Measurements from ENCODE around the gene PLEKHH2. TPM values are rescaled to one million over a fixed set of nuclear protein-coding genes. Genes with fewer than 3 reads are reported as not detected.
"Not testable (repeated sequence)": the region's sequence is repeated elsewhere in the genome, so short reads cannot be mapped to it uniquely, and the experiment has no call there.

The PLEKHH2 gene
- total RNA-seq, 2 donors from 2014 or later, result 0.26 TPM; not detected in 1

DNA sequence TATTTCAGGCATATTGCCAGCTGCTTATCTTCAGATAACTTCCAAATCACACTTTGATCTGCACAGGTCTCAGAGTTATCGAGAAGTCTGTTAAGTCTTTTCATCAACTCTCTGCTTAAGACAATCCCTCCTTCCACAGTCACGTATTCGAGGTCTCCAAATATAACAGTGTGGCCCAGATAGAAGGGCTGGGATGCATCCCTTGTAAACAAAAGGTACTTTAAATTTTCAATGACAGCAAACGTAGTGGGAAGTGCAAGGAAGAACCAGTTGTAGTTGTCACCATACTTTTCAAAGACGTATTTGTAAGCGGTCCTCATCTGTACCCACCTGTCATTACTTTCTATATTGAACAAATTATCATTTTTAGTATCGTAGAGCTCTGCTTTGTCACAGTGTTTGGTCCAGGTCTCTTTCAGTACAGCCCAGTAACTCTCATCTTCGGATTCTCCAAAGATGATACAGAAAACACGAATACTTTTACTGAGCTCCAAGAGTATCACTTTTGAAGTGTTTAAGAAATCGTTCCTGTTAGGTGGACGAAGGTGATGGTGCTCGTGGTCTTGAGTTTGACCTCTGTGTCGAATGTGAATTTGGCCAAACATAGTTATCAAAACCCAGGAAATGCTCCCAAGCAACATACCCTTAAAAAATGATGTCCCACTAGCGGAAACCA lies 38.7 kb downstream of the PLEKHH2 start:
- Mint-ChIP-seq H3K27me3 (peaks cover 19 to 35% of the 10 kb centered on the region in 2 donors), H3K4me1 (ENCODE audit: low read depth in 2 of 2) (peaks cover 3 to 7% of the 10 kb centered on the region in 2 donors), H3K4me3 (peak overlapping the region; percentile 32), H3K36me3 (no peaks in the 10 kb centered on the region), H3K27ac (no peak overlapping the region), H3K9me3 (no peaks in the 10 kb centered on the region)
- ATAC-seq, result no peak
- no peak for DNase-seq (ENCODE audit: low spot score)

DNA sequence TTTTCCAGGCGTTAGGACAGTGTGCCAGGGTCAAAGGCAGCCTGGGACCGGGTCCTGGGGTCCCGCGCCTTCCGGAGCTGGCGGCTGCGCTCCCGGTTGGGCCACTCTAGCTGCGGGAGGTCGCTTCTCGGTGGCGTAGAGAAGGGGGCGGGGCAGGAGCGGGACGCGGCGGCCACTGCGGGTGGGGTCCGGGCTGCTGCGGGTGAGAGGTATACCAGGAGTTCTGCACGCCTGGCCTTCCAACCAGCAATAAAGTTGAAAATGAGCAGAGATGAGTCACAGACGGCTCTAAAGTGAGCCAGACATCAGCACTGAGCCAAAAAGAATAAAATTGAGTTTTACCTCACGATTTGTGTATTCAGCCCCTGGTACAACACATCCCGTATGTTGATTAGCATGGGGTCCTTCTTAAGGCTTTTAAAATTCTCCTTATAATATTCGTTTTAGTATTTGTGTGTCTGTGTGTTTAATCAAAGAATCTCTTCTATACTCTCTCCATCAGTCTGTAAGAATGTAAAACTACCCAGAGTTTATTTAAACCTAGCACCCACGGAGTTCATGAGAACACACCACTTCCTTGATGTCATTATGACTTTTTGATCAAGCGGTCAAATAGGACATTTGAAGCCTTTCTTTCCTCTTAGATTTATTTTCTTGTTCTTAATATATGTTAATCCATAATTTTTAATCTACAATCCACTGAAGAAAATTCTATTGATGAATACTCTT lies 39.4 kb downstream of the PLEKHH2 start, which contains the start of gene C1GALT1C1L:
C1GALT1C1L (minus strand) TSS at position 108 of the 729 bp plus-strand sequence; CDS start at position 1, 107 bp downstream.
- H3K36me3 Mint-ChIP-seq, result no peaks in the 10 kb centered on the region
- DNase-seq (ENCODE audit: low spot score), result no peak
- peak; percentile 43 to 52 for ATAC-seq
- no peak within 1 kb of the TSS for H3K27ac Mint-ChIP-seq
- H3K9me3 Mint-ChIP-seq, result no peaks in the 10 kb centered on the region
- H3K4me1 Mint-ChIP-seq (ENCODE audit: low read depth in 2 of 2), result peaks cover 3 to 7% of the 10 kb centered on the region in 2 donors
- peak within 1 kb of the TSS; percentile 55 for H3K4me3 Mint-ChIP-seq
- peaks cover 24 to 40% of the 10 kb centered on the region in 2 donors for H3K27me3 Mint-ChIP-seq

DNA sequence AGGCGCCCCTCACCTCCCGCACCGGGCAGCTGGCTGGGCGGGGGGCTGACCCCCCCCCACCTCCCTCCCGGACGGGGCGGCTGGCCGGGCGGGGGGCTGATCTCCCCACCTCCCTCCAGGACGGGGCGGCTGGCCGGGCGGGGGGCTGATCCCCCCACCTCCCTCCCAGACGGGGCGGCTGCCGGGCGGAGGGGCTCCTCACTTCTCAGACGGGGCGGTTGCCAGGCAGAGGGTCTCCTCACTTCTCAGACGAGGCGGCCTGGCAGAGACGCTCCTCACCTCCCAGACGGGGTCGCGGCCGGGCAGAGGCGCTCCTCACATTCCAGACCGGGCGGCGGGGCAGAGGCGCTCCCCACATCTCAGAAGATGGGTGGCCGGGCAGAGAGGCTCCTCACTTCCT lies 40.7 kb downstream of the PLEKHH2 start:
- not testable (repeated sequence) for H3K27ac Mint-ChIP-seq; H3K9me3 Mint-ChIP-seq; DNase-seq (ENCODE audit: low spot score); ATAC-seq; H3K4me1 Mint-ChIP-seq (ENCODE audit: low read depth in 2 of 2); H3K36me3 Mint-ChIP-seq; H3K4me3 Mint-ChIP-seq
- H3K27me3 Mint-ChIP-seq, result peaks cover 17 to 38% of the 10 kb centered on the region in 2 donors

DNA sequence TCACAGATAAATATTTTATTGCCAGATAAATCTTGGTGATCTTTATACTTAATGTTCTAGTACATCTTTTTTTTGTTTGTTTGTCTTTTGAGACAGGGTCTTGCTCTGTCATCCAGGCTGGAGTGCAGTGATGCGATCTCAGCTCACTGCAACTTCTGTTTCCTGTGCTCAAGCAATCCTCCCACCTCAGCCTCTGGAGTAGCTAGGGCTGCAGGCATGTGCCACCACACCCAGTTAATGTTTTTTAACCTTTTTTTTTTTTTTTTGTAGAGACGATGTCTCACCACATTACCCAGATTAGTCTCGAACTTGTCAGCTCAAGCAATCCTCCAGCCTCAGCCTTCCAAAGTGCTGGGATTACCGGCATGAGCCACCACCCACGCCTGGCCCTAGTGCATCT lies 48.3 kb downstream of the PLEKHH2 start:
- H3K4me3 Mint-ChIP-seq, result no peak overlapping the region
- H3K4me1 Mint-ChIP-seq (ENCODE audit: low read depth in 2 of 2), result no peaks in the 10 kb centered on the region
- no peaks in the 10 kb centered on the region for H3K36me3 Mint-ChIP-seq
- H3K9me3 Mint-ChIP-seq, result no peaks in the 10 kb centered on the region
- H3K27ac Mint-ChIP-seq, result no peak overlapping the region
- no peak for ATAC-seq
- no peak for DNase-seq (ENCODE audit: low spot score)
- peaks cover 23 to 66% of the 10 kb centered on the region in 2 donors for H3K27me3 Mint-ChIP-seq

DNA sequence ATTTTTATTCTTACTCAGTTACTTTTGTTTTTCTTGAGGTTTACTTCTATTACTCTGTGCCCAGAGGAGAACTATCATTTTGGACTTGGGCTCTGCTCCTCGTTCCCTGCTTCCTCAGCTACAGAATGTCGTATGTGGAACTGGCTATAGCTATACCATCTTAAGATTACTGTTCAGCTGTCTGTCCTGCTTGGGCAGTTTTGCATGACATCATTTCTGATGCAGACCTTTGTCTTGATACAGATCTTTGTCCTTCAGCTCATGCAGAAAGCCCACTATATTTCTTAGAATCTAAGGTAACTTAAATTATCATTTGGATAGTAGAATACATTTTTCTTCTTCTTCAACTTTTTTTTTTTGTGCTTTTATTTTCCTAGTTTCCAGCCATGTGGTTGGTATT lies 52.9 kb downstream of the PLEKHH2 start:
- H3K27me3 Mint-ChIP-seq, result peaks cover 10 to 56% of the 10 kb centered on the region in 2 donors
- no peak for ATAC-seq
- no peaks in the 10 kb centered on the region for H3K9me3 Mint-ChIP-seq
- H3K4me1 Mint-ChIP-seq (ENCODE audit: low read depth in 2 of 2), result no peaks in the 10 kb centered on the region
- no peaks in the 10 kb centered on the region for H3K36me3 Mint-ChIP-seq
- H3K27ac Mint-ChIP-seq, result no peak overlapping the region
- DNase-seq (ENCODE audit: low spot score), result no peak
- no peak overlapping the region for H3K4me3 Mint-ChIP-seq

DNA sequence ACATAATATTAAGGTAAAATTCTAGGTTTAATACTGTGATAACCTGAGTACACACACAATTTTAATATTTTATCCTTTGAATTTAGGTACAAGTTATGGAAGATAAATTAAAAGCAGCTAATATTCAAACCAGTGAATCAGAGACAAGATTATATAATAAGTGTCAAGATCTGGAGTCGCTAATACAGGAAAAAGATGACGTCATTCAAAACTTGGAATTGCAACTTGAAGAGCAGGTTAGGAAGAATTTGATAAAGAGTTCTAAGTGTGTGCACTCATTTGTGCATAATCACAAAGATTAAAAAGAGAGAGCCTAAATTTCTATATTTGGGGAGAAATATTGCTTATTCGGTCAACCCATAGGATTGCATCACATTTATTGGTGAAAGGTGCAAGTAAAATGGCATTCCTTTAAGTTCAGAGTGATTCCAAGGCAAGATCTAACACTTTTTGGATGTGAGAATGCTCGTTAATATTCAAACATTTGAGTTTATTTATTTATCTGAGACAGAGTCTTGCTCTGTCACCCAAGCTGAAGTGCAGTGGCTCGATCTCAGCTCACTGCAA lies 55.5 kb downstream of the PLEKHH2 start:
- Mint-ChIP-seq H3K27me3 (peaks cover 8 to 41% of the 10 kb centered on the region in 2 donors), H3K4me1 (ENCODE audit: low read depth in 2 of 2) (no peaks in the 10 kb centered on the region), H3K9me3 (no peaks in the 10 kb centered on the region), H3K4me3 (no peak overlapping the region), H3K27ac (no peak overlapping the region), H3K36me3 (no peaks in the 10 kb centered on the region)
- ATAC-seq (no peak), DNase-seq (ENCODE audit: low spot score) (no peak)

DNA sequence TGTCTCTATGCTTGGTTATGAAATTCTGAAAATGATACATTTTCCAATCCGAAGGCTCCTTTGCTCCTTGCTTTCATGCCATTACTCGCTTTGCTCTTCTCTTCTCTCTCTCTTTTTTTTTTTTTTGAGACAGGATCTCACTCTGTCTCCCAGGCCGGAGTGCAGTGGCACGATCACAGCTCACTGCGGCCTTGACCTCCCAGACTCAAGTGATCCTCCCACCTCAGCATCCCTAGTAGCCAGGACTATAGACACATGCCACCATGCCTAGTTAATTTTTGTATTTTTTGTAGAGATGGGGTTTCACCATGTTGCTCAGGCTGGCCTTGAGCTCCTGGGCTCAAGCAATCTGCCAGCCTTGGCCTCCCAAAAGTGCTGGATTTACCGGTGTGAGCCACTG lies 61.1 kb downstream of the PLEKHH2 start:
- H3K36me3 Mint-ChIP-seq; H3K4me1 Mint-ChIP-seq (ENCODE audit: low read depth in 2 of 2); H3K4me3 Mint-ChIP-seq; DNase-seq (ENCODE audit: low spot score); H3K9me3 Mint-ChIP-seq; H3K27ac Mint-ChIP-seq; ATAC-seq: not testable (repeated sequence)
- H3K27me3 Mint-ChIP-seq, result peaks cover 21 to 27% of the 10 kb centered on the region in 2 donors

DNA sequence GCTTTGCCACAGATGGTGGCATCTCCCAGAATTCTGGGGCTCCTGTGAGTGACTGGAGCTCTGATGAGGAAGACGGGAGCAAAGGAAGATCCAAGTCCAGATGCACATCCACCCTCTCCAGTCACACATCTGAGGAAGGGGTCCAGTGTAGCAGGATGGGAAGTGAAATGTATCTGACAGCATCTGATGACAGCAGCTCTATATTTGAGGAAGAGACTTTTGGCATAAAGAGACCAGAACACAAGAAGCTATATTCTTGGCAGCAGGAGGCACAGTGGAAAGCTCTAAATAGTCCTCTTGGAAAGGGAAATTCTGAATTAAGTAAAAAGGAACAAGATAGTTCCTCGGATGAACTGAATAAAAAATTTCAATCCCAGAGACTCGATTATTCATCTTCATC lies 62.7 kb downstream of the PLEKHH2 start:
- no peak overlapping the region for H3K27ac Mint-ChIP-seq
- no peak for DNase-seq (ENCODE audit: low spot score)
- no peak overlapping the region for H3K4me3 Mint-ChIP-seq
- no peaks in the 10 kb centered on the region for H3K36me3 Mint-ChIP-seq
- H3K27me3 Mint-ChIP-seq, result peaks cover 22 to 29% of the 10 kb centered on the region in 2 donors
- ATAC-seq, result no peak
- H3K4me1 Mint-ChIP-seq (ENCODE audit: low read depth in 2 of 2), result no peaks in the 10 kb centered on the region
- no peaks in the 10 kb centered on the region for H3K9me3 Mint-ChIP-seq

DNA sequence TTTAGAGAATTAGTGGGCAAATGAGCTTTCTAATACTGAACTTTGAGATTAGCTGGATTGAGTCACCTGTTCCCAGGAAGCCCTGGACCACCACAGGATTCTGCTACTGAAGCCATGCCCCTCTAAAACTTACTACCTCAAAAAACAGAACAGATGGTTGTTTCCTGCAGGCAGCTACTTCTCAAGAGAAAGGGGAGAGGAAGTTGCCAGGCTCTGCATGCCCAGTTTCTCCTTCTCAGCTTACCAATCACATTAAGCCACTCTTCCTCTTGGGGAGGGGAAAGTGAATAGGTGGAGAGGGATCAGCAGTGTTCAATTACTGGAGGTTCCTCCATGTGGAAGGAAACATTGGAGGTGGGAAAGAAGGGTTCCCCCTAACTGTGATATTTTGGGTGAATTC lies 64.1 kb downstream of the PLEKHH2 start:
- Mint-ChIP-seq H3K27me3 (peaks cover 22 to 27% of the 10 kb centered on the region in 2 donors), H3K9me3 (no peaks in the 10 kb centered on the region), H3K4me3 (no peak overlapping the region), H3K4me1 (ENCODE audit: low read depth in 2 of 2) (no peaks in the 10 kb centered on the region), H3K36me3 (no peaks in the 10 kb centered on the region), H3K27ac (no peak overlapping the region)
- ATAC-seq (no peak), DNase-seq (ENCODE audit: low spot score) (no peak)

DNA sequence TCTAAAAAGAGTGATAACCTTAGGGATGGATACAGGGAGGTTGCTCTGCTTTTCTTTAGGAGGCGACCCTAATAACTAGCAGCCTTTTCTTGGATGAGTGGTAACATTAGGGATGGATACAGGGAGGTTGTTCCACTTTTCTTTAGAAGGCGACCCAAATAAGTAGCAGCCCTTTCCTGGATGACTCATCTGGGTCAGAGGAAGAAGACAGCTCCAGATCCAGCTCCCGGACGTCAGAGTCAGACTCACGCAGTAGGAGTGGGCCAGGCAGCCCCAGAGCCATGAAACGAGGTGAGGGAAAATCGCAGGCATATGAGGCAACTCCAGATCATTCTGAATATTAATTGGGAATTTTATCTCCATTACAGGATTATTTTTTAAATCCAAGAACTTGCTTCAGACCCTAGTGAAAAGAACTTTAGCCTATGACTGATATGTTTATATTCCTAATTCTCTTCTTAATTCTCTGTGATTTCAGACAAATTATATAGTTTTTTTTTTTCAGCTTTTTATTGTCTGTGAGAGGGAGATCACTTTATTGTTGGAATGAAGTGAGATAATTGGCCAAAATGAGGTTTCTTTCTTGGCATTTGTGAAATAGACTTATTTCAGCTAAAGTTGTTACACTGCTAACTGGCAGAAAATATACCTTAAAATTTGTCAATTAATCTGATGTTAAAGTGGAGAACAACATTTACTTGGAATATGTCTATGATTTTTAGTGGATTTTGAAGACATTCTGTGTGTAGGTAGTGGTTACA lies 70.4 kb downstream of the PLEKHH2 start:
- Mint-ChIP-seq H3K36me3 (no peaks in the 10 kb centered on the region), H3K27me3 (peaks cover 15 to 40% of the 10 kb centered on the region in 2 donors), H3K4me3 (no peak overlapping the region), H3K4me1 (ENCODE audit: low read depth in 2 of 2) (no peaks in the 10 kb centered on the region), H3K27ac (no peak overlapping the region), H3K9me3 (no peaks in the 10 kb centered on the region)
- ATAC-seq (no peak), DNase-seq (ENCODE audit: low spot score) (no peak)

DNA sequence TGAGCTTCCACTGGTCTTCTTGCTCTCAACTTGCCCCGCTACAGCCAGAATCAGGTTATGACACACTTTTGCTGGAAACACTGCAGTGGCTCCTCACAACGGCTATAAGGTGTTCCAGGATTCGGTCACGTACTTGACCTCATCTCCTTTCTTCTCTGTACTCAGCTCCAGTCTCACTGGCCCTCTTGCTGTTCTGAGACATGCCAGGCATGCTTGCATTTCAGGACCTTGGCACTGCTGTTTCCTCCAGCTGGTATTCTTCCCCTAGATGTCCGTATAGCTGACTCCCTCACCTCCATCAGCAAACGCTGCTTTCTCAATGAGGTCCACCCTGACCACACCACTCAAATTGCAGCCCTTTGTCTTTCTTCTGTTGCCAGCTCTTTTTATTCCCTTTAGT lies 71.1 kb downstream of the PLEKHH2 start:
- no peaks in the 10 kb centered on the region for H3K36me3 Mint-ChIP-seq
- no peak for DNase-seq (ENCODE audit: low spot score)
- no peaks in the 10 kb centered on the region for H3K4me1 Mint-ChIP-seq (ENCODE audit: low read depth in 2 of 2)
- H3K9me3 Mint-ChIP-seq, result no peaks in the 10 kb centered on the region
- no peak for ATAC-seq
- H3K4me3 Mint-ChIP-seq, result no peak overlapping the region
- H3K27me3 Mint-ChIP-seq, result peaks cover 11 to 39% of the 10 kb centered on the region in 2 donors
- H3K27ac Mint-ChIP-seq, result no peak overlapping the region

DNA sequence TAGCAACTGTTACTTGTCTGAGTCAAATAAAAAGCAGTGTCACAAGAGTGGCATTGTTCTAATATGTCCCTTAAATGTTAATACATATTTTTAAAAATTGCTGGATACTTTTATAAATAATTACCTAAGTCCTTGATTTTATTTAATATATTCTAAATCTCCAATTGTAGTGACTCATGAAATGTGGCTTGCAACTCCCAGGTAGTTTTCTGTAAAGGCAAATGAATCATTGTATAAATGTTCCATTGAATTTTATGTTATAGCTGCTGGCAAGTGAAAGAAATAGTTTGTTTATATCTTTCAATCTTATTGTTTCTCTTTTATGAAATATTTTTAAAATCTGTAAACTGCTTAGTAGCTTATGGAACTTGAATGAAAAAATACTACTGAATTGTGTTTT lies 71.8 kb downstream of the PLEKHH2 start:
- ATAC-seq, result no peak
- Mint-ChIP-seq H3K27ac (no peak overlapping the region), H3K4me3 (no peak overlapping the region), H3K27me3 (peaks cover 11 to 39% of the 10 kb centered on the region in 2 donors), H3K9me3 (no peaks in the 10 kb centered on the region), H3K4me1 (ENCODE audit: low read depth in 2 of 2) (no peaks in the 10 kb centered on the region), H3K36me3 (no peaks in the 10 kb centered on the region)
- no peak for DNase-seq (ENCODE audit: low spot score)

DNA sequence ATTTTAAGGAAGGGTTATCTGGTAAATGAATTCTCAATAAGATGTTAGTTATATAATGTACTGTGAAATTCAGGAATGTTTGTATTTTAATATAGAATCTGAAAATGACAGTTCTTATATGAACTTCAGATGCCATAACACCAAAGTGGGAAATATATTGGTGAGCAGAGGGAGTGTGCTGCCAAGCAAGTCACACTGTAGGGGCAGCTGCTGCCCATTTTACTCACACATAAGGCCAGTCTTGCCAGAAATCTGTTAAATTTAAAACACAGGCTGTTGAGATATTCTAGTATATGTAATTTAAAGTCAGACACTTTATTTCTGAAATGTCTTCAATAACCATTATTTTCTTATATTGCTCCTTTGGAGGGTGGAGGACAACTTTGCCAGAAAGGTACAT lies 73.8 kb downstream of the PLEKHH2 start:
- no peaks in the 10 kb centered on the region for H3K9me3 Mint-ChIP-seq
- DNase-seq (ENCODE audit: low spot score), result no peak
- H3K36me3 Mint-ChIP-seq, result no peaks in the 10 kb centered on the region
- H3K27ac Mint-ChIP-seq, result no peak overlapping the region
- no peak for ATAC-seq
- H3K27me3 Mint-ChIP-seq, result peaks cover 16 to 52% of the 10 kb centered on the region in 2 donors
- no peaks in the 10 kb centered on the region for H3K4me1 Mint-ChIP-seq (ENCODE audit: low read depth in 2 of 2)
- no peak overlapping the region for H3K4me3 Mint-ChIP-seq

Measured in natural killer cell treated with Interleukin-12 subunit alpha and Interleukin-12 subunit beta and Interleukin-15 and Interleukin-18, amount 100 ng/mL, for 72 hours (primary cell).